ENCODE results near the gene ACIN1. TPM values are rescaled to one million over a fixed set of nuclear protein-coding genes. Genes with fewer than 3 reads are reported as not detected.

Gene ACIN1
- total and polyA plus RNA-seq, 10 of the 15 experiments (the other 5 are each of a cell fraction or from before 2014, with no cell fraction given) = 4.3 to 148 (median 93.4) TPM

DNA sequence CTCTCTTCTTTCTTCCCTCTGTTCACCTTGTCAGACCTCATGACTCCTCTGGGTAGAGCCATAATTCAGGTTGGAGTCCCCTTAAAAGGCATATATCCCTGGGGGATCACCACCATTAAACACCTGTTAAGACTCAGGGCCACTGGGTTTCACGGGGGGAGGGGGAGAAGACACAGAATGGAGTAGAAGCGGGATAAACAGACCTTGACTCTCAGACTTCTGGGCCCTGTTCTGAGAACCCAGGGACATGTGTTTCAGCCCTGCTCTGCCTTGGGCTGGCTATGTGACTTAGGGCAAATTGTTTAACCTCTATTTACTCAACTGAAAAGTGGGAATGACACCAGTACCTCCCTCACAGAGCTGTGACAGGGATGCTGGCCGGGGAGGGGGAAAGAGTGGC is 42.3 kb downstream of the ACIN1 start:
- ChIA-PET RAD21 (ENCODE audit: unreplicated experiment) (interaction anchor here (1.0 to 10.8 kb wide), 4 partner anchors 58 to 80 kb away, joined by 3 to 224 read pairs (median 92); partner anchors contain the start of gene AJUBA), SMC1A (ENCODE audit: uncharacterized antibody, unreplicated experiment) (interaction anchor here (0.6 to 8.7 kb wide), 6 partner anchors 10 to 78 kb away, joined by 3 to 156 read pairs (median 4); no protein-coding TSS in a partner anchor), POLR2A (interaction anchor here (1.1 to 2.7 kb wide), 2 partner anchors 46 to 57 kb away, joined by 4 to 8 read pairs; no protein-coding TSS in a partner anchor), CTCF (interaction anchor here (1.2 to 18.3 kb wide), 4 partner anchors 20 to 60 kb away, joined by 3 to 853 read pairs (median 44); partner anchors contain the start of gene AJUBA)
- FAIRE-seq (no peak), ATAC-seq (no peak), DNase-seq (ENCODE audit: low read depth, low spot score) (no peak)
- peaks cover 12% of the 10 kb centered on the region for H3K4me1 ChIP-seq (ENCODE audit: control insufficient read depth, insufficient read depth, low read length)
- no peak overlapping the region for H2AFZ ChIP-seq (ENCODE audit: control insufficient read depth, low read depth, low read length)
- WGBS (ENCODE audit: insufficient coverage, insufficient replicate concordance, low lambda C conversion rate, missing lambda C conversion rate) = 44% methylated on average over 3 of the region's 3 CpGs
- BruUV-seq (replicated peaks) = no TSS peak
- no peak overlapping the region for H3K27ac ChIP-seq (ENCODE audit: control insufficient read depth, insufficient read depth)
- no peaks in the 10 kb centered on the region for H3K9me3 ChIP-seq (replicated peaks; ENCODE audit: control insufficient read depth, insufficient read depth, low read length)
- H3K9ac ChIP-seq (ENCODE audit: control insufficient read depth, insufficient read depth, low read length) = no peak overlapping the region
- intact Hi-C loops (cut with micrococcal nuclease; ENCODE audit: unreplicated experiment) = no loop called here
- in situ Hi-C loops (cut with MboI) = loop anchor here (5.0 kb wide), 1 partner anchor 60 kb away; no protein-coding TSS in a partner anchor
- H3K36me3 ChIP-seq (ENCODE audit: control insufficient read depth in 2 of 2, insufficient read depth in 2 of 2, low read length in 1 of 2) = no peaks in the 10 kb centered on the region
- no peak overlapping the region for H3K4me3 ChIP-seq
- TF ChIP-seq YBX1 (IDR thresholded peaks at IDR 0.05) (no peak), NR2C2 (IDR thresholded peaks at IDR 0.05; ENCODE audit: borderline replicate concordance, control insufficient read depth, insufficient read length, low read depth) (no peak), ETV6 (conservative IDR thresholded peaks at IDR 0.05 in 1 of 2, IDR thresholded peaks at IDR 0.05 in 1 of 2; ENCODE audit: borderline replicate concordance in 1 of 2, low read depth in 1 of 2) (no peak), ZZZ3 (IDR thresholded peaks at IDR 0.05; ENCODE audit: control insufficient read depth, insufficient read length, low read depth) (no peak), NFYA (IDR thresholded peaks at IDR 0.05; ENCODE audit: borderline replicate concordance, low read depth, low read length) (no peak), MTA3 (IDR thresholded peaks at IDR 0.05; ENCODE audit: borderline replicate concordance, low read length) (no peak), GABPA (IDR thresholded peaks at IDR 0.05; ENCODE audit: low read depth) (no peak), NR2F1 (conservative IDR thresholded peaks at IDR 0.05) (no peak), NRF1 (conservative IDR thresholded peaks at IDR 0.05; ENCODE audit: low read depth, low read length) (no peak), PML (IDR thresholded peaks at IDR 0.05; ENCODE audit: low read length) (no peak), TCF7 (IDR thresholded peaks at IDR 0.05; ENCODE audit: borderline replicate concordance) (no peak), ZNF384 (IDR thresholded peaks at IDR 0.05; ENCODE audit: borderline replicate concordance, low read depth, low read length) (no peak), CHD1 (IDR thresholded peaks at IDR 0.05; ENCODE audit: low read depth, low read length) (no peak), HCFC1 (IDR thresholded peaks at IDR 0.05; ENCODE audit: low read length) (no peak), ZBED1 (IDR thresholded peaks at IDR 0.05; ENCODE audit: borderline replicate concordance) (no peak), RFX5 (IDR thresholded peaks at IDR 0.05; ENCODE audit: low read depth, low read length) (no peak), FOXM1 (IDR thresholded peaks at IDR 0.05; ENCODE audit: low read depth, low read length) (no peak), MEF2B (IDR thresholded peaks at IDR 0.05; ENCODE audit: partially characterized antibody, poor library complexity, severe bottlenecking) (no peak)
- TF ChIP-seq, protein P1, sequence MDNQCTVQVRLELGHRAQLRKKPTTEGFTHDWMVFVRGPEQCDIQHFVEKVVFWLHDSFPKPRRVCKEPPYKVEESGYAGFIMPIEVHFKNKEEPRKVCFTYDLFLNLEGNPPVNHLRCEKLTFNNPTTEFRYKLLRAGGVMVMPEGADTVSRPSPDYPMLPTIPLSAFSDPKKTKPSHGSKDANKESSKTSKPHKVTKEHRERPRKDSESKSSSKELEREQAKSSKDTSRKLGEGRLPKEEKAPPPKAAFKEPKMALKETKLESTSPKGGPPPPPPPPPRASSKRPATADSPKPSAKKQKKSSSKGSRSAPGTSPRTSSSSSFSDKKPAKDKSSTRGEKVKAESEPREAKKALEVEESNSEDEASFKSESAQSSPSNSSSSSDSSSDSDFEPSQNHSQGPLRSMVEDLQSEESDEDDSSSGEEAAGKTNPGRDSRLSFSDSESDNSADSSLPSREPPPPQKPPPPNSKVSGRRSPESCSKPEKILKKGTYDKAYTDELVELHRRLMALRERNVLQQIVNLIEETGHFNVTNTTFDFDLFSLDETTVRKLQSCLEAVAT (IDR thresholded peaks at IDR 0.05) = no peak
- H3K27me3 ChIP-seq (replicated peaks in 1 of 2; ENCODE audit: control insufficient read depth in 2 of 2, insufficient read depth in 2 of 2, low read length in 1 of 2) = no peaks in the 10 kb centered on the region
- H3K4me2 ChIP-seq (ENCODE audit: control insufficient read depth, insufficient read depth) = no peak overlapping the region
- H4K20me1 ChIP-seq (ENCODE audit: control insufficient read depth, insufficient read depth) = no peaks in the 10 kb centered on the region
- no peaks in the 10 kb centered on the region for H3K79me2 ChIP-seq (ENCODE audit: control insufficient read depth, insufficient read depth, low read length)

Data from GM12878 (cell line).